Measurements from ENCODE around the gene SORCS2. TPM values are rescaled to one million over a fixed set of nuclear protein-coding genes. Genes with fewer than 3 reads are reported as not detected.

The SORCS2 gene
- polyA plus RNA-seq, 1 donor from 2014 or later = 1.0 TPM

GRCh38 chr4:7150036-7150635 is 42.2 kb upstream of the SORCS2 start:
- H3K36me3 ChIP-seq (ENCODE audit: insufficient read depth, low read length) = no peaks in the 10 kb centered on the region
- H4K20me1 ChIP-seq (ENCODE audit: insufficient read depth) = no peaks in the 10 kb centered on the region
- H3K4me2 ChIP-seq (ENCODE audit: low read length) = no peak overlapping the region
- H3K9me2 ChIP-seq (ENCODE audit: insufficient read depth, low read length) = no peaks in the 10 kb centered on the region
- TF ChIP-seq MXI1 (conservative IDR thresholded peaks at IDR 0.05; ENCODE audit: poor library complexity, severe bottlenecking) (no peak), EP300 (conservative IDR thresholded peaks at IDR 0.05; ENCODE audit: poor library complexity, severe bottlenecking) (no peak), EZH2 (IDR thresholded peaks at IDR 0.05; ENCODE audit: borderline replicate concordance, insufficient read depth, low read length, poor library complexity, severe bottlenecking) (no peak), REST (IDR thresholded peaks at IDR 0.05; ENCODE audit: borderline replicate concordance) (no peak)
- no peaks in the 10 kb centered on the region for H3F3A ChIP-seq (ENCODE audit: insufficient read depth, low read length, poor library complexity, severe bottlenecking)
- H3K9ac ChIP-seq (ENCODE audit: low read length) = no peak overlapping the region
- no peak overlapping the region for H2AFZ ChIP-seq (ENCODE audit: low read depth, low read length)
- H3K27ac ChIP-seq (ENCODE audit: low read length) = no peak overlapping the region
- no peaks in the 10 kb centered on the region for H3K79me2 ChIP-seq (replicated peaks; ENCODE audit: insufficient read depth, low read length)
- no peaks in the 10 kb centered on the region for H3K27me3 ChIP-seq (ENCODE audit: insufficient read depth, low read depth, low read length)
- no peak overlapping the region for H3K4me3 ChIP-seq (ENCODE audit: low read length)
- H3K9me3 ChIP-seq (ENCODE audit: low read length) = no peaks in the 10 kb centered on the region

GRCh38 chr4:7151668-7152227 is 40.6 kb upstream of the SORCS2 start:
- H3K36me3 ChIP-seq (ENCODE audit: insufficient read depth, low read length) = no peaks in the 10 kb centered on the region
- H3K27me3 ChIP-seq (ENCODE audit: insufficient read depth, low read depth, low read length) = no peaks in the 10 kb centered on the region
- H2AFZ ChIP-seq (ENCODE audit: low read depth, low read length) = no peak overlapping the region
- H4K20me1 ChIP-seq (ENCODE audit: insufficient read depth) = no peaks in the 10 kb centered on the region
- H3K4me2 ChIP-seq (ENCODE audit: low read length) = no peak overlapping the region
- H3K9ac ChIP-seq (ENCODE audit: low read length) = no peak overlapping the region
- no peak for TF ChIP-seq SMC3 (conservative IDR thresholded peaks at IDR 0.05; ENCODE audit: poor library complexity)
- TF ChIP-seq REST (IDR thresholded peaks at IDR 0.05; ENCODE audit: borderline replicate concordance) = no peak
- no peak for TF ChIP-seq POLR2AphosphoS5 (IDR thresholded peaks at IDR 0.05)
- no peak for TF ChIP-seq MXI1 (conservative IDR thresholded peaks at IDR 0.05; ENCODE audit: poor library complexity, severe bottlenecking)
- TF ChIP-seq TAF1 (IDR thresholded peaks at IDR 0.05; ENCODE audit: low read depth) = no peak
- no peak for TF ChIP-seq EP300 (conservative IDR thresholded peaks at IDR 0.05; ENCODE audit: poor library complexity, severe bottlenecking)
- TF ChIP-seq CTCF (IDR thresholded peaks at IDR 0.05; ENCODE audit: poor library complexity, severe bottlenecking) = no peak
- TF ChIP-seq RAD21 (conservative IDR thresholded peaks at IDR 0.05) = no peak
- no peak for TF ChIP-seq EZH2 (IDR thresholded peaks at IDR 0.05; ENCODE audit: borderline replicate concordance, insufficient read depth, low read length, poor library complexity, severe bottlenecking)
- no peak overlapping the region for H3K4me3 ChIP-seq (ENCODE audit: low read length)
- H3F3A ChIP-seq (ENCODE audit: insufficient read depth, low read length, poor library complexity, severe bottlenecking) = no peaks in the 10 kb centered on the region
- H3K27ac ChIP-seq (ENCODE audit: low read length) = no peak overlapping the region
- no peaks in the 10 kb centered on the region for H3K79me2 ChIP-seq (replicated peaks; ENCODE audit: insufficient read depth, low read length)
- no peaks in the 10 kb centered on the region for H3K9me3 ChIP-seq (ENCODE audit: low read length)
- H3K9me2 ChIP-seq (ENCODE audit: insufficient read depth, low read length) = no peaks in the 10 kb centered on the region

Data from neural cell (in vitro differentiated cells).